HCT116 (cell line): Measurements from ENCODE around the gene EMILIN1.

Source experiments
- CEBPB ChIP-seq: IDR thresholded peaks from 2 replicates; pipeline ENCODE4 v1.6.1; 2012; ENCODE audit warnings: low read depth
- CTCF ChIP-seq, 3 experiments: fragments of 200-600 bp in 1 of 3; sonication (generic) in 1 of 3; IDR thresholded peaks in 2 of 3; conservative IDR thresholded peaks in 1 of 3; 2 replicates each; pipeline ENCODE4 v1.5.1; 2012 to 2017; ENCODE audit warnings: low read depth in 2 of 3, low read length in 2 of 3, antibody characterized with exemption in 1 of 3, borderline replicate concordance in 1 of 3, control low read depth in 1 of 3, mild to moderate bottlenecking in 1 of 3, mixed read lengths in 1 of 3, mixed run types in 1 of 3, moderate library complexity in 1 of 3; ENCODE audit not compliant: insufficient read depth in 1 of 3
- EZH2 ChIP-seq: fragments of 200-600 bp; sonication (generic); IDR thresholded peaks from 2 replicates; pipeline ENCODE4 v1.6.1; 2017; ENCODE audit warnings: antibody characterized with exemption, mixed run types
- EZH2phosphoT487 ChIP-seq: fragments of 200-600 bp; IDR thresholded peaks from 2 replicates; pipeline ENCODE4 v1.6.1; 2018; ENCODE audit warnings: antibody characterized with exemption, borderline replicate concordance
- FOSL1 ChIP-seq: IDR thresholded peaks from 2 replicates; pipeline ENCODE4 v1.6.1; 2012; ENCODE audit warnings: low read depth
- MAX ChIP-seq: IDR thresholded peaks from 2 replicates; pipeline ENCODE4 v1.6.1; 2012
- POLR2A ChIP-seq: IDR thresholded peaks from 2 replicates; pipeline ENCODE4 v1.7.0; 2011; ENCODE audit warnings: borderline replicate concordance; ENCODE audit not compliant: insufficient read depth, insufficient read length; ENCODE audit errors: extremely low read depth
- POLR2AphosphoS5 ChIP-seq: IDR thresholded peaks from 2 replicates; pipeline ENCODE4 v1.6.1; 2011; ENCODE audit warnings: mild to moderate bottlenecking, low read depth, low read length, moderate library complexity
- REST ChIP-seq: IDR thresholded peaks from 2 replicates; pipeline ENCODE4 v1.6.1; 2012; ENCODE audit warnings: low read depth
- SIN3A ChIP-seq: IDR thresholded peaks from 2 replicates; pipeline ENCODE4 v1.6.1; 2012; ENCODE audit warnings: low read depth
- SP1 ChIP-seq: IDR thresholded peaks from 2 replicates; pipeline ENCODE4 v1.6.1; 2012; ENCODE audit warnings: low read depth
- TCF7L2 ChIP-seq: IDR thresholded peaks from 2 replicates; pipeline ENCODE4 v1.7.0; 2011; ENCODE audit warnings: borderline replicate concordance, inconsistent platforms; ENCODE audit not compliant: insufficient read depth, insufficient read length; ENCODE audit errors: extremely low read depth

- no peak for TF ChIP-seq CTCF (IDR thresholded peaks at IDR 0.05 in 2 of 3, conservative IDR thresholded peaks at IDR 0.05 in 1 of 3; ENCODE audit: borderline replicate concordance in 1 of 3, insufficient read depth in 1 of 3, low read depth in 2 of 3, low read length in 2 of 3)
- no peak for TF ChIP-seq CEBPB
- no peak for TF ChIP-seq FOSL1
- TF ChIP-seq TCF7L2: no peak
- TF ChIP-seq EZH2: no peak
- peak; percentile 25 for TF ChIP-seq POLR2A
- no peak for TF ChIP-seq SIN3A
- TF ChIP-seq SP1: no peak
- TF ChIP-seq MAX: no peak
- TF ChIP-seq EZH2phosphoT487: no peak
- no peak for TF ChIP-seq REST
- TF ChIP-seq POLR2AphosphoS5: 0 out of 2 replicates have a peak, but pooled peaks have one; percentile 22
These were observed 17.6 kb downstream of the EMILIN1 start for GRCh38 chr2:27095745-27096651.
